ENCODE results near the gene IL37.

DNA sequence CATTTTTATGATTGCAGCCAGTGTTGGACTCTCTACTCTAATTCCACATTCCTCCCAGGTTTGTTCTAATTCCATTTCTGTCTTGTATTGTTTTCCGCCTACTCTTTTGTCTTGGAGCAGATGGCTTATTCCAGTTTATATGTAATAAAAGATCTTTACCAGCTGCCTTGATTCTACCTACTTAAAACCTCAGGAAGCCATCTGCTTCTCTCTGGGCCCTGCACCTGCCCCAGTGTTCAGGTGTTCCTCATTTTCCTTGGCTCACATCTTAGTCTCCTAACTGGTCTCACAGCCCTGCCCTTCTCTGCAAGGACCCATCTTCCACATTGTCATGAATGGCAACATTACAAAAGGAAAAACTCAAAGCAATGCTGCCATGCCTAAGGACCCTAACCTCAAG, 21.0 kb upstream of the IL37 start:
- TF ChIP-seq, protein P1, sequence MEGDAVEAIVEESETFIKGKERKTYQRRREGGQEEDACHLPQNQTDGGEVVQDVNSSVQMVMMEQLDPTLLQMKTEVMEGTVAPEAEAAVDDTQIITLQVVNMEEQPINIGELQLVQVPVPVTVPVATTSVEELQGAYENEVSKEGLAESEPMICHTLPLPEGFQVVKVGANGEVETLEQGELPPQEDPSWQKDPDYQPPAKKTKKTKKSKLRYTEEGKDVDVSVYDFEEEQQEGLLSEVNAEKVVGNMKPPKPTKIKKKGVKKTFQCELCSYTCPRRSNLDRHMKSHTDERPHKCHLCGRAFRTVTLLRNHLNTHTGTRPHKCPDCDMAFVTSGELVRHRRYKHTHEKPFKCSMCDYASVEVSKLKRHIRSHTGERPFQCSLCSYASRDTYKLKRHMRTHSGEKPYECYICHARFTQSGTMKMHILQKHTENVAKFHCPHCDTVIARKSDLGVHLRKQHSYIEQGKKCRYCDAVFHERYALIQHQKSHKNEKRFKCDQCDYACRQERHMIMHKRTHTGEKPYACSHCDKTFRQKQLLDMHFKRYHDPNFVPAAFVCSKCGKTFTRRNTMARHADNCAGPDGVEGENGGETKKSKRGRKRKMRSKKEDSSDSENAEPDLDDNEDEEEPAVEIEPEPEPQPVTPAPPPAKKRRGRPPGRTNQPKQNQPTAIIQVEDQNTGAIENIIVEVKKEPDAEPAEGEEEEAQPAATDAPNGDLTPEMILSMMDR (conservative IDR thresholded peaks at IDR 0.05; ENCODE audit: low read depth in 2 of 2), result no peak
- TF ChIP-seq EZH2 (IDR thresholded peaks at IDR 0.05; ENCODE audit: low read depth, unreplicated experiment), result no peak
- TF ChIP-seq, protein P2, sequence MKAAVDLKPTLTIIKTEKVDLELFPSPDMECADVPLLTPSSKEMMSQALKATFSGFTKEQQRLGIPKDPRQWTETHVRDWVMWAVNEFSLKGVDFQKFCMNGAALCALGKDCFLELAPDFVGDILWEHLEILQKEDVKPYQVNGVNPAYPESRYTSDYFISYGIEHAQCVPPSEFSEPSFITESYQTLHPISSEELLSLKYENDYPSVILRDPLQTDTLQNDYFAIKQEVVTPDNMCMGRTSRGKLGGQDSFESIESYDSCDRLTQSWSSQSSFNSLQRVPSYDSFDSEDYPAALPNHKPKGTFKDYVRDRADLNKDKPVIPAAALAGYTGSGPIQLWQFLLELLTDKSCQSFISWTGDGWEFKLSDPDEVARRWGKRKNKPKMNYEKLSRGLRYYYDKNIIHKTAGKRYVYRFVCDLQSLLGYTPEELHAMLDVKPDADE (IDR thresholded peaks at IDR 0.05), result no peak
- no peak for TF ChIP-seq EZH2phosphoT487 (IDR thresholded peaks at IDR 0.05; ENCODE audit: unreplicated experiment)
